AG04450 (cell line): Measurements from ENCODE around the gene KRT3. TPM values are rescaled to one million over a fixed set of nuclear protein-coding genes. Genes with fewer than 3 reads are reported as not detected.
"Not testable (repeated sequence)": the region's sequence is repeated elsewhere in the genome, so short reads cannot be mapped to it uniquely, and the experiment has no call there.

Source experiments
- CTCF ChIA-PET: fragments of 300-600, 350-600 bp; formaldehyde crosslinking; extraction: SDS; loops from one replicate; lab custom pipeline; 2022; ENCODE audit warnings: antibody characterized with exemption, inconsistent platforms; lab: Charles Lee
- POLR2A ChIA-PET: fragments of 350-600 bp; formaldehyde crosslinking; extraction: SDS; loops from one replicate; lab custom pipeline; 2021; ENCODE audit warnings: antibody characterized with exemption, inconsistent platforms; lab: Yijun Ruan, JAX
- DNase-seq: peaks from one replicate; pipeline ENCODE4 v3.0.0-alpha.2; 2011; ENCODE audit warnings: low read depth, low spot score
- H3K27ac ChIP-seq: one replicate; pipeline ENCODE4 v1.5.1; 2012; ENCODE audit warnings: low read depth, low read length, control low read depth
- H3K27me3 ChIP-seq: one replicate; pipeline ENCODE4 v1.6.0; 2012; ENCODE audit warnings: low read length; ENCODE audit not compliant: control insufficient read depth, insufficient read depth
- H3K4me3 ChIP-seq: 2 replicates; pipeline ENCODE4 v1.5.1; 2011; ENCODE audit warnings: mild to moderate bottlenecking, low read depth, low read length, control low read depth
- H3K9me3 ChIP-seq: 2 replicates; pipeline ENCODE4 v1.5.1; 2012; ENCODE audit warnings: low read length; ENCODE audit not compliant: control insufficient read depth, insufficient read depth
- polyA plus RNA-seq: library from polyadenylated mRNA; depleted of rRNA; stranded (reverse); fragments of >200 nt; gene quantifications from 2 replicates; pipeline ENCODE4 v1.2.3, GENCODE V29; 2011
- TF ChIP-seq, protein P1 (sequence below): IDR thresholded peaks from 2 replicates; pipeline ENCODE4 v1.5.1; 2011; ENCODE audit warnings: low read depth, low read length, control low read depth, inconsistent platforms

KRT3 gene
- polyA plus RNA-seq, 1 experiment: not detected

DNA sequence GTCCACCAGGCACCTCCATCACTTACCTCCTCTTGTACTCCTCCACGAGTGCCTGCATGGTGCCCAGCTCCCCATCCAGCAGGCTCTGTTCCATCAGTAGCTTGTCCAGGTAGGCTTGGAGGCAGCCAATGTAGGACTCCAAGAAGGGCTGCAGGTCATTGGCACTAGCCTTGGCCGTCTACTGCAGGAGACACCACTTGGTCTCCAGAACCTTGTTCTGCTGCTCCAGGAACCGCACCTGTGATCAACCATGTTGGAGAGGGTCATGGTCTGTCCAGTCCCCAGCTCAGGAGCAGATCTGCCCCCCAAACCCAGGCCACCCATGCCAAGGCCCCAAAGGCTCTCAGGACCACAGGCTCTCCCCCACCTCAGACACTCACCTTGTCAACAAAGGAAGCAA is 42.6 kb downstream of the KRT3 start:
- Histone ChIP-seq H3K27ac (no peak overlapping the region), H3K9me3 (no peaks in the 10 kb centered on the region), H3K4me3 (no peak overlapping the region), H3K27me3 (peaks cover 9% of the 10 kb centered on the region)
- POLR2A ChIA-PET: no interaction called here
- TF ChIP-seq, protein P1, sequence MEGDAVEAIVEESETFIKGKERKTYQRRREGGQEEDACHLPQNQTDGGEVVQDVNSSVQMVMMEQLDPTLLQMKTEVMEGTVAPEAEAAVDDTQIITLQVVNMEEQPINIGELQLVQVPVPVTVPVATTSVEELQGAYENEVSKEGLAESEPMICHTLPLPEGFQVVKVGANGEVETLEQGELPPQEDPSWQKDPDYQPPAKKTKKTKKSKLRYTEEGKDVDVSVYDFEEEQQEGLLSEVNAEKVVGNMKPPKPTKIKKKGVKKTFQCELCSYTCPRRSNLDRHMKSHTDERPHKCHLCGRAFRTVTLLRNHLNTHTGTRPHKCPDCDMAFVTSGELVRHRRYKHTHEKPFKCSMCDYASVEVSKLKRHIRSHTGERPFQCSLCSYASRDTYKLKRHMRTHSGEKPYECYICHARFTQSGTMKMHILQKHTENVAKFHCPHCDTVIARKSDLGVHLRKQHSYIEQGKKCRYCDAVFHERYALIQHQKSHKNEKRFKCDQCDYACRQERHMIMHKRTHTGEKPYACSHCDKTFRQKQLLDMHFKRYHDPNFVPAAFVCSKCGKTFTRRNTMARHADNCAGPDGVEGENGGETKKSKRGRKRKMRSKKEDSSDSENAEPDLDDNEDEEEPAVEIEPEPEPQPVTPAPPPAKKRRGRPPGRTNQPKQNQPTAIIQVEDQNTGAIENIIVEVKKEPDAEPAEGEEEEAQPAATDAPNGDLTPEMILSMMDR: no peak
- no peak for DNase-seq
- CTCF ChIA-PET: no interaction called here

GRCh38 chr12:52752516-52752915 is 43.4 kb downstream of the KRT3 start:
- Histone ChIP-seq H3K9me3 (no peaks in the 10 kb centered on the region), H3K4me3 (no peak overlapping the region), H3K27ac (no peak overlapping the region), H3K27me3 (peaks cover 5% of the 10 kb centered on the region)
- TF ChIP-seq, protein P1: no peak
- no peak for DNase-seq
- POLR2A ChIA-PET: no interaction called here
- CTCF ChIA-PET: no interaction called here

DNA sequence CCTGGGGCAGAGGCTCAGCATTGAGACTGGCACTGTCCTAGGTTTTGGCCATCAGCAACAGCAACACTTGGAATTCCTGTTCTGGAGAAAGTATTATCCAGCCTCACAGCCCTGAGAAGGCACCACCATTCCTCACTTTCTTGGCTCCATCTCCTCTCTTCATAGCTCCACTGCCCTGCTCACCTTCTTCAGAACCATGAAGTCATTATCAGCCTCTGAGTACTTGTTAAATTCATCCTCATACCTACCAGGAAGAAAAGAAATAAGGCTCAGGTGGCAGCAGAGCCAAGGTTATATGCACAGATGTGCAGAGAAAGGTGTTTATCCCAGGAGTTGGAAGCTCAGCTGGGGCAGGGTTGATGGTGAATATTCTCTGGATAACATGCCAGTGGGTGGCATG is 44.1 kb downstream of the KRT3 start:
- TF ChIP-seq, protein P1: no peak
- DNase-seq: no peak
- ChIA-PET CTCF (no interaction called here), POLR2A (no interaction called here)
- Histone ChIP-seq H3K4me3 (no peak overlapping the region), H3K27ac (no peak overlapping the region), H3K9me3 (no peaks in the 10 kb centered on the region), H3K27me3 (peaks cover 5% of the 10 kb centered on the region)

GRCh38 chr12:52750532-52750931 is 45.4 kb downstream of the KRT3 start:
- H3K27me3 ChIP-seq, H3K4me3 ChIP-seq, H3K9me3 ChIP-seq, POLR2A ChIA-PET, H3K27ac ChIP-seq, CTCF ChIA-PET, DNase-seq: not testable (repeated sequence)

GRCh38 chr12:52749827-52750226 is 46.1 kb downstream of the KRT3 start:
- H3K4me3 ChIP-seq: no peak overlapping the region
- TF ChIP-seq, protein P1: no peak
- no peaks in the 10 kb centered on the region for H3K9me3 ChIP-seq
- DNase-seq: no peak
- H3K27ac ChIP-seq: no peak overlapping the region
- ChIA-PET CTCF (no interaction called here), POLR2A (no interaction called here)
- peaks cover 5% of the 10 kb centered on the region for H3K27me3 ChIP-seq

DNA sequence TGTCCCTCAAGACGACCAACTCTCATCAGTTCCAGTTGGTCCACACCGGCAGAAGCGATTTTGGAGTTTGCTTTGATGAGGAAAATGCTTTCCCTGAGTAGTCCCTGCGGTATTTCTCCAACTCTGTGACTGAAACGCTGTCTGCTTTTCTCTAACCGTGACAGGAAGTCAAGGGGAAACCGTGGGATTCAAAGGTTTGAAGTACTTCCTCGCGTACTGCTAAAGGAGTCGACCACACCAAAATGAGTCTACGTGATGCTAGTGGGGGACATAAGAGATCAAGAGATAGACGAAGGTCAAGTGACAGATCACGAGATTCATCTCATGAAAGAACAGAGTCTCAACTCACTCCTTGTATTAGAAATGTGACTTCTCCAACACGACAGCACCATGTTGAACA is 47.3 kb downstream of the KRT3 start:
- Histone ChIP-seq H3K27me3 (peaks cover 3% of the 10 kb centered on the region), H3K27ac (no peak overlapping the region), H3K4me3 (no peak overlapping the region), H3K9me3 (no peaks in the 10 kb centered on the region)
- TF ChIP-seq, protein P1: no peak
- CTCF ChIA-PET: no interaction called here
- POLR2A ChIA-PET: no interaction called here
- no peak for DNase-seq
